HepG2 (cell line): ENCODE measurements around the gene CDC6. TPM values are rescaled to one million over a fixed set of nuclear protein-coding genes. Genes with fewer than 3 reads are reported as not detected.

Experiments used
- CEBPG ChIP-seq: IDR thresholded peaks from 2 replicates; pipeline ENCODE4 v1.6.1; 2016
- DNMT1 ChIP-seq: sonication (generic); formaldehyde crosslinking; IDR thresholded peaks from 2 replicates; pipeline ENCODE4 v1.5.1; 2020; ENCODE audit warnings: mild to moderate bottlenecking, missing genetic modification reagents
- EEA1 ChIP-seq: sonication (generic); formaldehyde crosslinking; IDR thresholded peaks from 2 replicates; pipeline ENCODE4 v1.5.1; 2020; ENCODE audit warnings: mild to moderate bottlenecking, missing genetic modification reagents, borderline replicate concordance
- GPN1 ChIP-seq: sonication (generic); formaldehyde crosslinking; IDR thresholded peaks from 2 replicates; pipeline ENCODE4 v1.5.1; 2020; ENCODE audit warnings: missing genetic modification reagents, borderline replicate concordance
- HOXA5 ChIP-seq: sonication (generic); formaldehyde crosslinking; IDR thresholded peaks from 2 replicates; pipeline ENCODE4 v1.4.0; 2020; ENCODE audit warnings: missing genetic modification reagents
- MYC ChIP-seq: sonication (generic); formaldehyde crosslinking; IDR thresholded peaks from 2 replicates; pipeline ENCODE4 v1.9.0; 2021; ENCODE audit warnings: missing genetic modification reagents, borderline replicate concordance
- NFKBIZ ChIP-seq: IDR thresholded peaks from 2 replicates; pipeline ENCODE4 v1.6.1; 2018; ENCODE audit warnings: missing genetic modification reagents, missing compliant biosample characterization
- NONO ChIP-seq, 2 experiments: fragments of 450-650 bp in 1 of 2; sonication (generic) in 1 of 2; formaldehyde crosslinking in 1 of 2; IDR thresholded peaks in 1 of 2; conservative IDR thresholded peaks in 1 of 2; 2 replicates each; pipeline versions ENCODE4 v1.6.1 to v1.8.0; 2017 to 2022; ENCODE audit warnings: mild to moderate bottlenecking in 1 of 2, missing genetic modification reagents in 1 of 2, moderate library complexity in 1 of 2
- SALL2 ChIP-seq: sonication (generic); formaldehyde crosslinking; IDR thresholded peaks from 2 replicates; pipeline ENCODE4 v1.8.1; 2023; ENCODE audit warnings: mild to moderate bottlenecking, missing genetic modification reagents, inconsistent platforms
- TARDBP ChIP-seq: sonication (generic); formaldehyde crosslinking; IDR thresholded peaks from 2 replicates; pipeline ENCODE4 v1.8.0; 2022; ENCODE audit warnings: mild to moderate bottlenecking, missing genetic modification reagents
- TOPORS ChIP-seq: sonication (generic); formaldehyde crosslinking; IDR thresholded peaks from 2 replicates; pipeline ENCODE4 v1.8.0; 2023; ENCODE audit warnings: mild to moderate bottlenecking, missing genetic modification reagents
- ZNF17 ChIP-seq: sonication (generic); formaldehyde crosslinking; IDR thresholded peaks from 2 replicates; pipeline ENCODE4 v1.5.0; 2020; ENCODE audit warnings: mild to moderate bottlenecking, missing genetic modification reagents
- ZNF263 ChIP-seq: sonication (generic); formaldehyde crosslinking; IDR thresholded peaks from 2 replicates; pipeline ENCODE4 v1.4.0; 2020; ENCODE audit warnings: missing genetic modification reagents
- ZNF530 ChIP-seq: sonication (generic); formaldehyde crosslinking; IDR thresholded peaks from 2 replicates; pipeline ENCODE4 v1.5.0; 2020; ENCODE audit warnings: low read depth, mild to moderate bottlenecking, missing genetic modification reagents
- polyA plus RNA-seq, 8 experiments: library from polyadenylated mRNA; depleted of rRNA in 3 of 8; stranded (reverse) in 7 of 8; unstranded in 1 of 8; fragments of >200 nt; fragmentation: Illumina TruSeq in 4 of 8; extraction: Trizol in 4 of 8; gene quantifications; 2 replicates each; pipeline versions ENCODE4 v1.2.1 to v1.2.3, GENCODE V29; 2011 to 2016; ENCODE audit warnings: low read depth in 4 of 8, missing spikeins in 1 of 8, mixed read lengths in 1 of 8; ENCODE audit not compliant: insufficient read depth in 1 of 8
- total RNA-seq, 5 experiments: library from RNA; depleted of rRNA; stranded (reverse); fragments of >200 nt; fragmentation: Illumina TruSeq; extraction: Trizol; gene quantifications; 2 replicates each; pipeline ENCODE4 v1.2.3, GENCODE V29; 2016; ENCODE audit warnings: low read depth in 1 of 5
- TF ChIP-seq, protein P1 (sequence below): sonication (generic); formaldehyde crosslinking; conservative IDR thresholded peaks from 2 replicates; pipeline ENCODE4 v1.8.0; 2022; ENCODE audit warnings: mild to moderate bottlenecking, moderate library complexity, missing genetic modification reagents
- TF ChIP-seq, protein P2 (sequence below): sonication (generic); formaldehyde crosslinking; IDR thresholded peaks from 2 replicates; pipeline ENCODE4 v1.5.1; 2020; ENCODE audit warnings: mild to moderate bottlenecking, missing genetic modification reagents, moderate library complexity
- TF ChIP-seq, protein P3 (sequence below): sonication (generic); formaldehyde crosslinking; IDR thresholded peaks from 2 replicates; pipeline ENCODE4 v1.4.0; 2020; ENCODE audit warnings: missing genetic modification reagents

Gene CDC6
- total and polyA plus RNA-seq, 2 of the 13 experiments (the other 11 are each of a cell fraction or from before 2014, with no cell fraction given): 17.4 to 114 TPM

DNA sequence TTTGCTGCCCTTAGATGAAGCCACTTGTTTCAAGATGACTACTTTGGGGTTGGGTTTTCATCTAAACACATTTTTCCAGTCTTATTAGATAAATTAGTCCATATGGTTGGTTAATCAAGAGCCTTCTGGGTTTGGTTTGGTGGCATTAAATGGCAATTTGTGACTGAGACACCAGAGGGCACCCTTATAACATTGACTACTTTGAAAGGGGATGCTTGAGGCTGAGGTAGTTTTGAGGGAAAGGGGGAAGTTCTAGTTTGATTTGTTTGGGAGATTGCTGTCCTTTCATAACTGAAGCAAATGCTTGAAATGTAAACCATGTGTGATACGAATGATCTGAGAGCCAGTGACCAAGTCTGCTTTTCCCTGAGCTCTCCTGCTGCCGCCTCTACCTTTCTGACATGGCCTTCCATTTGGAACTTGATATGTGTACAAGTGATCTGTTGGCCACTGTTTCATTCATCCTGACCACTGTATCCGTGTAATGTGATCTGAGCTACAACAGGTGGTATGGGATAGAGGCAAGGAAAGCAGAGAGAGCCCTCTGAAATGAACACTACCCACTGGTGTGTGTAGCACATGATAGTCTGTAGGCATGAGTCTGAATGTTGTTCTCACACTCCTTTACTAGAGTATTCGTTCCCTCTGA lies 15.5 kb downstream of the CDC6 start (continued):
- TF ChIP-seq, protein P1, sequence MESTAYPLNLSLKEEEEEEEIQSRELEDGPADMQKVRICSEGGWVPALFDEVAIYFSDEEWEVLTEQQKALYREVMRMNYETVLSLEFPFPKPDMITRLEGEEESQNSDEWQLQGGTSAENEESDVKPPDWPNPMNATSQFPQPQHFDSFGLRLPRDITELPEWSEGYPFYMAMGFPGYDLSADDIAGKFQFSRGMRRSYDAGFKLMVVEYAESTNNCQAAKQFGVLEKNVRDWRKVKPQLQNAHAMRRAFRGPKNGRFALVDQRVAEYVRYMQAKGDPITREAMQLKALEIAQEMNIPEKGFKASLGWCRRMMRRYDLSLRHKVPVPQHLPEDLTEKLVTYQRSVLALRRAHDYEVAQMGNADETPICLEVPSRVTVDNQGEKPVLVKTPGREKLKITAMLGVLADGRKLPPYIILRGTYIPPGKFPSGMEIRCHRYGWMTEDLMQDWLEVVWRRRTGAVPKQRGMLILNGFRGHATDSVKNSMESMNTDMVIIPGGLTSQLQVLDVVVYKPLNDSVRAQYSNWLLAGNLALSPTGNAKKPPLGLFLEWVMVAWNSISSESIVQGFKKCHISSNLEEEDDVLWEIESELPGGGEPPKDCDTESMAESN (CRISPR knock-in tag): no peak
- TF ChIP-seq MYC (no peak), NFKBIZ (CRISPR knock-in tag) (0 out of 2 replicates have a peak, but pooled peaks have one; percentile 32), ZNF263 (CRISPR knock-in tag) (no peak), SALL2 (CRISPR knock-in tag) (0 out of 2 replicates have a peak, but pooled peaks have one; percentile 20), ZNF17 (CRISPR knock-in tag) (no peak), GPN1 (CRISPR knock-in tag) (no peak), NONO (IDR thresholded peaks at IDR 0.05) (no peak), NONO (CRISPR knock-in tag; conservative IDR thresholded peaks at IDR 0.05) (no peak), DNMT1 (no peak), HOXA5 (CRISPR knock-in tag) (peak; percentile 65), TOPORS (CRISPR knock-in tag) (no peak), EEA1 (CRISPR knock-in tag) (no peak), ZNF530 (CRISPR knock-in tag) (no peak), TARDBP (CRISPR knock-in tag) (no peak), CEBPG (CRISPR knock-in tag) (no peak)
- TF ChIP-seq, protein P2, sequence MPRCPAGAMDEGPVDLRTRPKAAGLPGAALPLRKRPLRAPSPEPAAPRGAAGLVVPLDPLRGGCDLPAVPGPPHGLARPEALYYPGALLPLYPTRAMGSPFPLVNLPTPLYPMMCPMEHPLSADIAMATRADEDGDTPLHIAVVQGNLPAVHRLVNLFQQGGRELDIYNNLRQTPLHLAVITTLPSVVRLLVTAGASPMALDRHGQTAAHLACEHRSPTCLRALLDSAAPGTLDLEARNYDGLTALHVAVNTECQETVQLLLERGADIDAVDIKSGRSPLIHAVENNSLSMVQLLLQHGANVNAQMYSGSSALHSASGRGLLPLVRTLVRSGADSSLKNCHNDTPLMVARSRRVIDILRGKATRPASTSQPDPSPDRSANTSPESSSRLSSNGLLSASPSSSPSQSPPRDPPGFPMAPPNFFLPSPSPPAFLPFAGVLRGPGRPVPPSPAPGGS: no peak
- TF ChIP-seq, protein P3, sequence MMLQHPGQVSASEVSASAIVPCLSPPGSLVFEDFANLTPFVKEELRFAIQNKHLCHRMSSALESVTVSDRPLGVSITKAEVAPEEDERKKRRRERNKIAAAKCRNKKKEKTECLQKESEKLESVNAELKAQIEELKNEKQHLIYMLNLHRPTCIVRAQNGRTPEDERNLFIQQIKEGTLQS (CRISPR knock-in tag): no peak
